Measurements from ENCODE around the gene ENPP1. TPM values are rescaled to one million over a fixed set of nuclear protein-coding genes. Genes with fewer than 3 reads are reported as not detected.

Gene ENPP1
- total RNA-seq, 1 experiment from 2014 or later, result 6.5 TPM

- Histone ChIP-seq H3K9me2 (ENCODE audit: insufficient read depth) (no peaks in the 10 kb centered on the region), H3K4me2 (ENCODE audit: low read length) (no peak overlapping the region), H3K9me3 (ENCODE audit: control insufficient read depth in 1 of 2, insufficient read depth in 1 of 2, low read depth in 1 of 2, low read length in 2 of 2) (peaks cover 5 to 6% of the 10 kb centered on the region in 2 experiments; a peak in 2 of 4 replicates), H2AFZ (ENCODE audit: low read depth, low read length, poor library complexity, severe bottlenecking) (no peak overlapping the region), H3K36me3 (ENCODE audit: control insufficient read depth in 1 of 2, insufficient read depth in 2 of 2, low read length in 2 of 2) (no peaks in the 10 kb centered on the region), H4K20me1 (ENCODE audit: insufficient read depth) (no peaks in the 10 kb centered on the region), H3K27ac (ENCODE audit: low read depth, low read length) (no peak overlapping the region), H3K79me2 (ENCODE audit: insufficient read depth, low read length) (no peaks in the 10 kb centered on the region), H3K27me3 (ENCODE audit: insufficient read depth, low read length) (no peaks in the 10 kb centered on the region), H3K9ac (ENCODE audit: low read length) (no peak overlapping the region), H3K4me1 (ENCODE audit: control insufficient read depth in 1 of 2, insufficient read depth in 2 of 2, low read length in 2 of 2) (no peaks in the 10 kb centered on the region), H3K4me3 (replicated peaks in 1 of 2; ENCODE audit: low read depth in 1 of 2, low read length in 2 of 2) (no peak overlapping the region)
- POLR2A ChIA-PET, result no interaction called here
- RAD21 ChIA-PET (ENCODE audit: low non-redundant PET in 1 of 2, low total read pairs in 2 of 2, uncharacterized antibody in 2 of 2, unreplicated experiment in 2 of 2), result no interaction called here
- CTCF ChIA-PET, result no interaction called here
- TF ChIP-seq ELF1 (IDR thresholded peaks at IDR 0.05; ENCODE audit: borderline replicate concordance, low read depth) (no peak), CEBPB (IDR thresholded peaks at IDR 0.05; ENCODE audit: low read depth) (no peak), CBX3 (IDR thresholded peaks at IDR 0.05; ENCODE audit: low read depth) (no peak), FOSL1 (IDR thresholded peaks at IDR 0.05; ENCODE audit: low read depth) (no peak), POLR2AphosphoS5 (IDR thresholded peaks at IDR 0.05; ENCODE audit: low read depth, low read length) (no peak), JUND (IDR thresholded peaks at IDR 0.05) (no peak), MAX (IDR thresholded peaks at IDR 0.05) (no peak), YY1 (IDR thresholded peaks at IDR 0.05; ENCODE audit: extremely low read depth, insufficient replicate concordance, low read depth, low read length) (no peak), SRF (IDR thresholded peaks at IDR 0.05; ENCODE audit: low read depth) (no peak), TCF7L2 (IDR thresholded peaks at IDR 0.05; ENCODE audit: borderline replicate concordance, extremely low read depth, insufficient read depth, insufficient read length) (no peak), EZH2phosphoT487 (IDR thresholded peaks at IDR 0.05; ENCODE audit: borderline replicate concordance) (no peak), POLR2A (IDR thresholded peaks at IDR 0.05; ENCODE audit: borderline replicate concordance, extremely low read depth, insufficient read depth, insufficient read length) (no peak), SIN3A (IDR thresholded peaks at IDR 0.05; ENCODE audit: low read depth) (no peak), RAD21 (IDR thresholded peaks at IDR 0.05; ENCODE audit: low read depth) (no peak)
- TF ChIP-seq, protein P1, sequence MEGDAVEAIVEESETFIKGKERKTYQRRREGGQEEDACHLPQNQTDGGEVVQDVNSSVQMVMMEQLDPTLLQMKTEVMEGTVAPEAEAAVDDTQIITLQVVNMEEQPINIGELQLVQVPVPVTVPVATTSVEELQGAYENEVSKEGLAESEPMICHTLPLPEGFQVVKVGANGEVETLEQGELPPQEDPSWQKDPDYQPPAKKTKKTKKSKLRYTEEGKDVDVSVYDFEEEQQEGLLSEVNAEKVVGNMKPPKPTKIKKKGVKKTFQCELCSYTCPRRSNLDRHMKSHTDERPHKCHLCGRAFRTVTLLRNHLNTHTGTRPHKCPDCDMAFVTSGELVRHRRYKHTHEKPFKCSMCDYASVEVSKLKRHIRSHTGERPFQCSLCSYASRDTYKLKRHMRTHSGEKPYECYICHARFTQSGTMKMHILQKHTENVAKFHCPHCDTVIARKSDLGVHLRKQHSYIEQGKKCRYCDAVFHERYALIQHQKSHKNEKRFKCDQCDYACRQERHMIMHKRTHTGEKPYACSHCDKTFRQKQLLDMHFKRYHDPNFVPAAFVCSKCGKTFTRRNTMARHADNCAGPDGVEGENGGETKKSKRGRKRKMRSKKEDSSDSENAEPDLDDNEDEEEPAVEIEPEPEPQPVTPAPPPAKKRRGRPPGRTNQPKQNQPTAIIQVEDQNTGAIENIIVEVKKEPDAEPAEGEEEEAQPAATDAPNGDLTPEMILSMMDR (IDR thresholded peaks at IDR 0.05 in 2 of 3, conservative IDR thresholded peaks at IDR 0.05 in 1 of 3; ENCODE audit: borderline replicate concordance in 1 of 3, insufficient read depth in 1 of 3, low read depth in 2 of 3, low read length in 2 of 3), result no peak
- TF ChIP-seq, protein P2, sequence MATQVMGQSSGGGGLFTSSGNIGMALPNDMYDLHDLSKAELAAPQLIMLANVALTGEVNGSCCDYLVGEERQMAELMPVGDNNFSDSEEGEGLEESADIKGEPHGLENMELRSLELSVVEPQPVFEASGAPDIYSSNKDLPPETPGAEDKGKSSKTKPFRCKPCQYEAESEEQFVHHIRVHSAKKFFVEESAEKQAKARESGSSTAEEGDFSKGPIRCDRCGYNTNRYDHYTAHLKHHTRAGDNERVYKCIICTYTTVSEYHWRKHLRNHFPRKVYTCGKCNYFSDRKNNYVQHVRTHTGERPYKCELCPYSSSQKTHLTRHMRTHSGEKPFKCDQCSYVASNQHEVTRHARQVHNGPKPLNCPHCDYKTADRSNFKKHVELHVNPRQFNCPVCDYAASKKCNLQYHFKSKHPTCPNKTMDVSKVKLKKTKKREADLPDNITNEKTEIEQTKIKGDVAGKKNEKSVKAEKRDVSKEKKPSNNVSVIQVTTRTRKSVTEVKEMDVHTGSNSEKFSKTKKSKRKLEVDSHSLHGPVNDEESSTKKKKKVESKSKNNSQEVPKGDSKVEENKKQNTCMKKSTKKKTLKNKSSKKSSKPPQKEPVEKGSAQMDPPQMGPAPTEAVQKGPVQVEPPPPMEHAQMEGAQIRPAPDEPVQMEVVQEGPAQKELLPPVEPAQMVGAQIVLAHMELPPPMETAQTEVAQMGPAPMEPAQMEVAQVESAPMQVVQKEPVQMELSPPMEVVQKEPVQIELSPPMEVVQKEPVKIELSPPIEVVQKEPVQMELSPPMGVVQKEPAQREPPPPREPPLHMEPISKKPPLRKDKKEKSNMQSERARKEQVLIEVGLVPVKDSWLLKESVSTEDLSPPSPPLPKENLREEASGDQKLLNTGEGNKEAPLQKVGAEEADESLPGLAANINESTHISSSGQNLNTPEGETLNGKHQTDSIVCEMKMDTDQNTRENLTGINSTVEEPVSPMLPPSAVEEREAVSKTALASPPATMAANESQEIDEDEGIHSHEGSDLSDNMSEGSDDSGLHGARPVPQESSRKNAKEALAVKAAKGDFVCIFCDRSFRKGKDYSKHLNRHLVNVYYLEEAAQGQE (IDR thresholded peaks at IDR 0.05; ENCODE audit: low read depth), result no peak
- intact Hi-C loops (cut with micrococcal nuclease), result no loop called here
- ATAC-seq (no peak), DNase-seq (ENCODE audit: low read depth, low spot score) (no peak)
- BruUV-seq (replicated peaks), result no TSS peak
Observed at GRCh38 chr6:131920656-131921055, 112.8 kb downstream of the ENPP1 start.

Data from HCT116 (cell line).